ENCODE measurements around the gene PCDH9.
"Not testable (repeated sequence)": the region's sequence is repeated elsewhere in the genome, so short reads cannot be mapped to it uniquely, and the experiment has no call there.

PCDH9 gene

GRCh38 chr13:66343224-66343828 is 886.8 kb downstream of the PCDH9 start:
- DNase-seq (ENCODE audit: low read depth in 2 of 2): no peak

- no peak for DNase-seq (ENCODE audit: low read depth in 2 of 2)
Observed at GRCh38 chr13:66341635-66342377, 888.3 kb downstream of the PCDH9 start.

DNA sequence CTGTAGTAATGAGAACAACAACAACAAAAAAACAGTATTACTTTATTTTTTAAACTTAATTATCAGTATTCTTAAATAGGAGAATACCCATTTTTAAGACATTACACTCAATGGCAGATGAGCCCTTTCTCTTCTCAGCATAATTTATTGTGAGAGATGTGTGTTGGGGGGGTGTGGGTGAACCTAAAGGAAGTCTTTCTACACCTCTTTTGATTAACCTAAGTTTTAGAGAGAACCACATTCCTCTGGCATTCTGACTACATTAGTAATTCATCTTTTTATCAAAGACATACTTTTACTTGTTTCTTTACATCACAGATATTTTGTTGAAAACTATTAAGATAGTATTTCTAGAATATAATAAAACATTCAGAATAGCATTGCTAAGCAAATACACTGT is 890.9 kb downstream of the PCDH9 start:
- DNase-seq (ENCODE audit: low read depth in 2 of 2): no peak

- DNase-seq (ENCODE audit: low read depth in 2 of 2): no peak
Observed at GRCh38 chr13:66338542-66338941, 891.6 kb downstream of the PCDH9 start.

GRCh38 chr13:66335626-66336025 is 894.5 kb downstream of the PCDH9 start:
- DNase-seq (ENCODE audit: low read depth in 2 of 2): no peak

- no peak for DNase-seq (ENCODE audit: low read depth in 2 of 2)
Observed at GRCh38 chr13:66329988-66330451, 900.1 kb downstream of the PCDH9 start.

- DNase-seq (ENCODE audit: low read depth in 2 of 2): no peak
Observed at GRCh38 chr13:66328476-66328875, 901.7 kb downstream of the PCDH9 start.

DNA sequence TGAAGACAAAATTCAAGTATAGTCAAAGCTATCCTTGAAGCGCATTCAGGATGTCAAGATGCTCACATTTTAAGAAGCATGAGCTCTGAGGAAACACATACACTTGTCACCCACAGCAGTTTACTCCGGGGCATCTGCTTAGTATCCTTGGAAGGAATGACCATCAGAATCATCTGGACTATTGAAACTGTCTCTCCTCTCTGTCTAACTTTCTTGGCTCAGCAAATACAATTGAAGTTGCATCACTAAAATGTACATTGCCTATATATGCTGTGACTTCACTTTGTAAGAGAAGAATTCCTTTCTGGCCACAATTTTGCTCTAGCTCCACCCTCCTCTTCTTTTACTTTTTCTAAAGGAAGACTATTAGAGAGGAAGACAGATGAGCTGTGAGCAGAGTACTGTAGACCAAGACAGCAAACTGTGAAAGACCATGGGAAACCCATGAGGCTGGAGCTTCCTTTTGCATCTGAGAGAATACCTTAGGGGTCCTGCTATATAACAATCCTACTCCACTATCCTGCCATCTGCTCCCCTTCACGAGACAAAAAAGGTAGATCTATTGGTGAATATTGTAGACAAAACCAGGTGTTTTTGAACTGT is 906.3 kb downstream of the PCDH9 start:
- DNase-seq (ENCODE audit: low read depth in 2 of 2): no peak

DNA sequence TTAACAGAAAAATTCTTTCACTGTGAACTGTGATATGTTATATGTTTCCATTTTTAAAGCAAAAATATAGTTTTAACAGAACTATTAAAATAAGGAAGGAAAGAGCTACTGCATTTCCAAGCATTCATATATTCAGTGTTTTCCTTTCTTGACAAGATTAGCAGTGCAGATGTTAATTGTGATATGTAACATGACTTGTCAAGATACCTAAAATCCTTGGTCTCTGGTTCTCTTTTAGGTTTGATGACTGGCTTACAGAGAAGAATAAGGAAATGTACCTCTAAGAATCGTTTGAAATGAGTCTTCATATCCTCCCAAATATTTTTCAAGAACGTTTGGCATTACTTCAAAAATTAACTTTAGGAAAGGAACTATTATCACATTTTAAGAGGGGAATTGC is 907.2 kb downstream of the PCDH9 start:
- no peak for DNase-seq (ENCODE audit: low read depth in 2 of 2)

DNA sequence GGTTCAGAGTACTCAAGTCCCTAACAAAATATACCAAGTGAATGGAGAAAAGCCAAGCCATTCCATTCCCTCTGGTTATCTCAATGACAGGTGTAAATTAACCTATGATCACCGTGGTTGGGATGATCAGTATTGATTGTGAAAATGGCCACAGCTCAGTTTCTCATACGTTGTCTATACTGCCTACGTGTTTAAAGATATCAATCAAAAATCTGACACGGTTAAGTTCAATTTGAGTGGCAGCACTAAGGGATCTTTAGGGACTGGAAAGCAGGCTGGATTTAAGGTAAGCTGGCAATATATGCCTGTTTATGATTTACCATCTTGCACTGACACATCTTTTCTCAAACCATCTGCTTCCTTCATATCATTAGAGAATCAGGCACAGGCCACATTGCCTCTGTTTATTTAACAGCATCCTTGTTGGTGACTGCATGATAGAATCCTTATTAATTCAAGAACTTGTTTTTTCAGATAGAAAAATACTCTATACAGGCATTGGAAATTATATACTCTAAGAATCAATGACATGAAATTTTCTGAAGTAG is 907.9 kb downstream of the PCDH9 start:
- no peak for DNase-seq (ENCODE audit: low read depth in 2 of 2)

DNA sequence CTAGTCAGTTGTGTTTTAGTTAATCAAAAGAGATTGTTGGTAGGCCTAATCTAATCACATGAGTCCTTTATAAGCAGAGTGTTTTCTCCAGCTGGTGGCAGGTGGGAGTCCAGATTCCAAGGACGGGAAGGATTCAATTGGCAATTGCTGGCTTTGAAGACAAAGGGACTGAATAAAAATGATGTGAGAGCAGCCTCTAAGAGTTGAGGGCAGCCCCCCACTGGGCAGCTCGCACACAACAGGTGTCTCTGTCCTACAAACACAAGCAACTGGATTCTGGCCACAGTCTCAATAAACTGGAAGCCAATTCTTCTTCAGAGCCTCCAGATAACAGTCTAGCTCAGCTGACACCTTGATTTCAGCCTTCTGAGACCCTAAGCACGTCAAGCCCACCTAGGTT is 915.2 kb downstream of the PCDH9 start:
- no peak for DNase-seq (ENCODE audit: low read depth in 2 of 2)

- no peak for DNase-seq (ENCODE audit: low read depth in 2 of 2)
Observed at GRCh38 chr13:66313413-66313812, 916.7 kb downstream of the PCDH9 start.

DNA sequence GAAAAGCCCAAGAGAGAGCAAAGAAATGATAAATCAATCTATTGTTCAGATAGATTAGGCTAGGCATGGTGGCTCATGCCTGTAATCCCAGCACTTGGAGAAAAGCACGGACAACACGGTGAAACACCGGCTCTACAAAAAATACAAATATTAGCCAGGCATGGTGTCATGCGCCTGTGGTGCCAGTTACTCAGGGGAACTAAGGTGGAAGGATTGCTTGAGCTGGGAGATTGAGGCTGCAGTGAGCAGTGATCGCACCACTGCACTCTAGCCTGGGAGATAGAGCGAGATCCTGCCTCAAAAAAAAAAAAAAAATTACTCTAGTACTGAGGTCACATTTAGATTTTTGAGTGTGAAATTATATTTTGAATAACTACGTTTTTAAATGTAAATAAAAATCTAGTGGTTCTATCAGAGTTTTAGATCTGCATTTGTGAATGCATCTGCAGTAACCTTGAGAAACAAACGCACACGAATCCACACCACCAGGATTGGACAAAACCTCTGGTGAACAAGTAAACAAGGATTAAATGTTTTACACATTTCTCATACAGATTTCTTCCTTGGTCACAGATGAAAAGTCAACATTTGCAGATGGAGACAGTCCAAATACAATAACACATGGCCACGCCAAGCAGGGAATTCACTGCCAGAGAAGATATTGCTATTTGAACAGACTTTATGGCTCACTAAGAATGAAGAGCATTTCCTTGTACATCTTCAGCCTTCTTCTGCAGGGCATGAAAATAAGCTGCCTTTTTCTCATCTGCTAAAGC is 917.6 kb downstream of the PCDH9 start:
- no peak for DNase-seq (ENCODE audit: low read depth in 2 of 2)

GRCh38 chr13:66305961-66306617 is 924.0 kb downstream of the PCDH9 start:
- DNase-seq (ENCODE audit: low read depth in 2 of 2): no peak

DNA sequence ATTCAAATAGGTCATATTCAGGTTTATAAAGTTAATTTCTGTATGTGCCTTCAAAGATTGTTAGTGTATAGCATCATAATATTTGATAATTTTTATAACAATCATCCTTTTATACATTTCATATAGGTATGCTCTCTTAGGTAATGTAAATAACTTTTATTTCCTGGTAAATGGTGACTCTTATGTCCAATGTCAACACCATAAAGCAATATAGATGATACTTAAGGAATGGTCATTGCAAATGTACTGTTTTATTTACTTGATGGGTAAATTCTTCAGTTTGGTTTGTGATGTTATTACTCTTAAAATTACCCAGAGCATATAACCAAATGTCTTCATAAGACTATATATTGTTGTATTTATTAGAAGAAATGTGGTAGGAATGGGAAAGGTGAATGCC is 928.7 kb downstream of the PCDH9 start:
- no peak for DNase-seq (ENCODE audit: low read depth in 2 of 2)

DNA sequence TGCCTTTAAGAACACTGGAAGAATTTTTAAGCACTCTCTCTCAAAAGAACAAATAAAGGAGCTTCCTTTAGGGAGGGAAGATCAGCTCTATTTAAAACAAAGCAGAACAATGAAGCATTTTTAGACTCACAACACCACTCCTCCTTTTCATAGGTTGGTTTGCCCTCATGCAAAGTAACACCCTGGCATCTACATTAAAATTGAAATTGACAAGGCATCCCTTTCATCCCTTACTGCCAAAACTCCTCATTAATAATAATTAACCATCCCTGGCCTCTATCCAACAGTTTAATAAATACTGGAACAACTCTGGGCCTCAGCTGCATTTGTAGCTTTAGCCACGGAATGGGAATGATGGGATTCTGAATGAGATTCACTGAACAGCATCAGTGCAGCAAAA is 929.1 kb downstream of the PCDH9 start:
- no peak for DNase-seq (ENCODE audit: low read depth in 2 of 2)

DNA sequence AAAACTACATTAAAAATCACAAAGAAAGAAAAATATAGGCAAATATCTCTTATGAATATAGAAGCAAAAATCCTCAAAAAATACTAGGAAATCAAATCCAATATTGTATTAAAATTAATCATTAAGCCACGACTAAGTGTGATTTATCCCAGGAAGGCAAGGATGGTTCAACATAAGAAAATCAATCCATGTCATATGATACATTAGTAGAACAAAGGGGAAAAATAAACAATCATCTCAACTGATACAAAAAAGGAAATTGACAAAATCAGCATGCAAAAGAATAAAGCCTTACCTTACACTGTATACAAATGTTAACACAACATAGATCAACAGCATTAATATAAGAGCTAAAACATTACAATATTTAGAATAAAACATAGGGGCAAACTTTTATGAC is 933.3 kb downstream of the PCDH9 start:
- DNase-seq (ENCODE audit: low read depth in 2 of 2): no peak

- no peak for DNase-seq (ENCODE audit: low read depth in 2 of 2)
Observed at GRCh38 chr13:66296328-66296727, 933.8 kb downstream of the PCDH9 start.

- DNase-seq (ENCODE audit: low read depth in 2 of 2): not testable (repeated sequence)
Observed at GRCh38 chr13:66286806-66287205, 943.3 kb downstream of the PCDH9 start.

GRCh38 chr13:66275416-66275815 is 954.7 kb downstream of the PCDH9 start:
- DNase-seq (ENCODE audit: low read depth in 2 of 2): no peak

GRCh38 chr13:66273011-66273410 is 957.1 kb downstream of the PCDH9 start:
- no peak for DNase-seq (ENCODE audit: low read depth in 2 of 2)

DNA sequence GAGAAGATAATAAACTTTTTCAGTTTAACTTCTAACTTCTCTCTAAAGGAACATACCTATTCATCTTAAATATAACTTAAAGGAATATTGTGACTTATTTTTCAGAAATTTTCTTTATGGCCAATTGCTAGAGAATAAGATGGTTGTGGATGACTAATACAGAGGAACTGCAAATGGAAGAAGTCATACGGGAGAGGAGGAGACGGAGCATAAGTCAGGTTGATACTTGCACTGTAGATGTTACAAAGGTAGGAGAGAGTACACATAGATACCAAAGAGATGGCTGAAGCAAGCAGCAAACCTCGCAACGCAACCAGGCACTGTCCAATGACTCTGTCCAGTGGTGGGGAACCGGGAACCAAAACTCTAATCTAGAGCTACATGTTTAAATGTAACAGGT is 963.4 kb downstream of the PCDH9 start:
- no peak for DNase-seq (ENCODE audit: low read depth in 2 of 2)
